GM21825 (cell line): ENCODE data around the gene ADK.
"Not testable (repeated sequence)": the region's sequence is repeated elsewhere in the genome, so short reads cannot be mapped to it uniquely, and the experiment has no call there.

Experiments used
- ATAC-seq: cut with Tn5 transposase; IDR thresholded peaks from one replicate; pipeline ENCODE4 v1.9.1; 2021; ENCODE audit warnings: mild to moderate bottlenecking, moderate library complexity; ENCODE audit not compliant: unreplicated experiment

Gene ADK

DNA sequence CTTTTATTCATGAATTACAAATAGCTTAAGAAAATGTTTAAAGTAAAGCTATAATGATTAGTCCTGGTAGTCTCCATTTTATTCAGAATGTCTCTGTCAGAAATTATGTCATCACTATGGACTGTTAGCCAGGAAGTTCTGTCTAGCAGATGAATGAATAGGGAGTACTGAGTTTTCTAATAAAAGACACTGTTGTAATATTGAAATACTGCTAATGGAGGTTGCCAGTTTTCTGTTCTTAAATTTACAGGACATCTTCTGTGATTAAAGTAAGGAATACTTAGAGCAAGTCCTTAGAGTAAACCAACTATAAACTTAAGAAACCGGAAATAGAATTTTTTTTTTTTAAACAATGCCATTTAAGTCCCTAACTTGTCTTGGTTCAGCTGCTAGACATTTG is 309.8 kb downstream of the ADK start:
- ATAC-seq = no peak

DNA sequence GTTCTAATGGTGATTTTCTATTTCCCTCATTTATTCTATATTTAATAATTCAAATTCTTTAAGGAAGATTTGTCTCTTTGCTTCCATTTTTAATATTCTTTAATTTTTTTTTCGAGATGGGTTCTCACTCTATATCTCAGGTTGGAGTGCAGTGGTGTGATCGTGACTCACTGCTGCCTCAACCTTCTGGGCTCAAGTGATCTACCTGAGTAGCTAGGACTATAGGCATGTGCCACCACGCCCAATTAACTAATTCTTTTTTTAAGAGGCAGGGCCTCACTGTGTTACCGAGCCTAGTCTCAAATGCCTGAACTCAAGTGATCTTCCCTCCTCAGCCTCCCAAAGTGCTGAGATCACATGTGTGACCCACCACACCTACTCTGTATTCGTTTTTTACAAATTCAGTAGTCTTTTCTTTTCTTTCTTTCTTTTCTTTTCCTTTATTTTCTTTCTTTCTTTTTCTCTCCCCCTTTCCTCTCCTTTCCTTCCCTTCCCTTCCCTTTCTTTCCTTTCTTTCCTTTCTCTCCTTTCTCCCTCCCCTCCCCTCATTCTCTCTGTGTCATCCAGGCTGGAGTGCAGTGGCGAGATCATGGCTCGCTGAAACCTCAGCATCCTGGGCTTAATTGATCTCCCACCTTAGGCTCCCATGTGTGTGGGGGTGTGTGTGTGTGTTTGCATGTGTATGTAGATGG is 323.1 kb downstream of the ADK start:
- ATAC-seq = no peak

DNA sequence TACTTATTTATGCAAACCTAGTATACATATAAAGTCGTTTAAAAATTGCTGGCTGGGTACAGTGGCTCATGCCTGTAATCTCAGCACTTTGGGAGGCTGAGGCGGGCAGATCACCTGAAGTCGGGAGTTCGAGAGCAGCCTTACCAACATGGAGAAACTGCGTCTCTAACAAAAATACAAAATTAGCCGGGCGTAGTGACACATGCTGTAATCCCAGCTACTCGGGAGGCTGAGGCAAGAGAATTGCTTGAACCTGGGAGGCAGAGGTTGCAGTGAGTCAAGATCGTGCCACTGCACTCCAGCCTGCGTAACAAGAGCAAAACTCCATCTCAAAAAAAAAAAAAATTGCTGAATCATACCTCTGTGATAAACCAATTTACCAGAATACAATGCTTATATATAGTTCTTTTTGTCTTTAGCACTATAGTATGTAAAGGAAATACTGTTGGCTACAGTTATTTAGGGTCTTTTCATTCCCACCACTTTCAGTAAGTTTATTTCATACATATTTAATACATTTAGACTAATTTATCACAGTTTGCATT is 325.2 kb downstream of the ADK start:
- ATAC-seq = not testable (repeated sequence)

DNA sequence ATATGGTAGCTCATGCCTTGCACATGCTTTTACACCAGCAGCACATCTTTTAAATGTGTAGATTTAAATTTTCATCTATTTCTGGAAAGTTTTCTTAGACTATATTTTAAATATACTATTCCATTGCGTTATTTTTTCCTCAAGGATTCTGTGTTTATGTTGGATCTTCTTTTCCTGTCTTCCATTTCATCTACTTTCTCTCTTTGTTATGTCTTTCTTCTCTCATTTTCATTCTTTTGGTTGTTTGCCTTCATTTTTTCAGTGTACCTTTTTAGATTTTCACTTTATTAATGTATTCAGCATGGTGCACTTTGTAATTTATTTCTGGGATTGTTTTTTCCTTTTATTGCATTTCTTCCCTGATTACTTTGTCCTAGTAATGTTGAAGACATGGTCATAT is 329.8 kb downstream of the ADK start:
- no peak for ATAC-seq

DNA sequence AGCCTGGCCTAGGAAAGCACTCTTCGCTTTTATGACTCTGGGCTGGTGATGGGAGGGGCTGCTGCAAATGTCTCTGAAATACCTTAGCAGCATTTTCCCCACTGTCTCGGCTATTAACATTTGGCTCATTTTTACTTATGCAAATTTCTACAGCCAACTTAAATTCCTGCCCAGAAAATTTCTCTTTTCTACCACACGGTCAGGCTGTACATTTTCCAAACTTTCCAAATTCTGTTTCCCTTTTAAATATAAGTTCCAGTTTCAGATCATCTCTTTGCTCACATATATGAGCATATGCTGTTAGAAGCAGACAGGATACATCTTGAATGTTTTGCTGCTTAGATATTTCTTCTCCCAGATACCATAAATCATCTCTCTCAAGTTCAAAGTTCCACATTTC is 332.3 kb downstream of the ADK start:
- no peak for ATAC-seq

DNA sequence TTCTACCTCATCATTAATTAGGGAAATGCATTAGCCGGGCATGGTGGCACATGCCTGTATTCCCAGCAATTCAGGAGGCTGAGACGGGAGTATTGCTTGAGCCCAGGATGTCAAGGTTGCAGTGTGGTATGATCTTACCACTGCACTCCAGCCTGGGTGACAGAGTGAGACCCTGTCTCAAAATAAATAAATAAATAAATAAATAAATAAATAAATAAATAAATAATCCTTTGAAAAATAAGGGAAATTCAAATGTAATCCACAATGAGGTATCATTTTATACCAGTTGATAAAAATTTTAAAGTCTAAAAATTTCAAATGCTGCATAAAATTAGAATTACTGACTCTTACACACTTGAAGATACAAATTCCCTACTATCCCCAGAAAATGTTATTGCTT is 334.3 kb downstream of the ADK start:
- no peak for ATAC-seq

DNA sequence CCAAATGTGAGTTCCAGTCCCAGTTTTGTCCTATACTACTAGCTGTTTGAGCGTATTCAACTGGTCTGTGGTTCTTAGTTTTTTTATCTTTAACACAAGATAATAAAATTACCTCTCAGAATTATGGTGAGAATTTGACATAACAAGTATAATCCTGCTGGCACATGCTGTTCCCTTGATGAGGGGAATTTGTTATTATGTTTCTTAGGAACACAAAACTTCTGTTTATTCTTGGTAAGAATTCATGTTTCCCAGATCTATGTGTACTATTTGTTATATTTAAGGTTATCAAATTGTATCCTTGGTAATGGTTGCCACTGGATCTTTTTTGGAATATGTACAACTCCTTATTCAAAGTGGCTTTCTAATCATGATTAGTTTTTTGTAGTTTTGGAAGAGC is 335.6 kb downstream of the ADK start:
- no peak for ATAC-seq

DNA sequence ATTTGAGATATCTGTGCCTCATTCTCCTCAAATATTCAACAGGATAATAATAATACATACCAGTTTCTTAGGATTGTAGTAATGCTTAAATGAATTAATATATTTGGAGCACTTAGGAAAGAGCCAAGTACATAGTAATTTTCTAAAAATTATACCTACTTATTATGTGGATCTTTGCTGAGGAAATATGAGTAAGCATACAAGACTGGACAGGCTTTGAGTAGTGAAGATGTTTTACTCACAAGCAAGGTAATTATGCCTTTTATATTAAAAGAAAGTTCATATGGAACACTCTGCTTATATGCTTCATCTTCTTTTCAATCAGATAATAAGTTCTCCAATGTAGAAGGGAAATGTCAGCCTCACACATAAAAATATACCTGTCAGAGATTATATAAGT is 337.9 kb downstream of the ADK start:
- ATAC-seq = no peak

DNA sequence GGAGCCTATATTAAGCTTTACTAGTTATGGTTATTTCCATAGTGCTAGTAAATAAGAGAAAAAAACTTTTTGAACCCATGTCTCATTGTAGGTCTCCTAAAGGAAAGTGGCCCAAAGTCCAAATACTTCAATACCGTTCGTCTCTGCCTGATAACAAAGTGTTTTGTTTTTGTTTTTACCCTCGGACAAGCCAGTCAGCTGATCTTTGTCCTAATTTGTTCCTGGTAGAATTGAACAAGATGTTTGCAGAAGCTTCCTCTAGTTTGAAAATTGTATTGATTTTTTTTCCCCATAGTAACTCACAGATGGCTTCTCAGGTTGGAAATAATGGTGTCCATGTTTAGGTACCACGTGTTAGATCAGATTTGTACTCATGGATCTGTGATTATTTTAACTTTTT is 339.5 kb downstream of the ADK start:
- no peak for ATAC-seq

DNA sequence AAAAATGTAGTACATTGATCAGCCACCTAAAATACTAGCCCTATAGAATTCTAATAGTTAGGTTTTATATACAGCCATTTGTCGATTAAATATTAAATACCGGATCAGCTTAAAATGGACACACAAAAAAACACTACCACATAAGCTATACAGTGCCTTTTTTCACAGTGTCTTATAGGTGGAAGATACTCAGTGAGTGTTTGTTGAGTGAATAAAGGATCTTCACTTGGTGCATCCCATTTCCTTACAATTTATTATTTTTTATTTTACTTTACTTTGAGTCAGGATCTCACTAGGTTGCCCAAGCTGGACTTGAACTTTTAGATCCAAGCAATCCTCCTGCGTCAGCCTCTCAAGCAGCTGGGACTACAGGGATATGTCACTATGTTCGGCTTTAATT is 340.0 kb downstream of the ADK start:
- no peak for ATAC-seq

DNA sequence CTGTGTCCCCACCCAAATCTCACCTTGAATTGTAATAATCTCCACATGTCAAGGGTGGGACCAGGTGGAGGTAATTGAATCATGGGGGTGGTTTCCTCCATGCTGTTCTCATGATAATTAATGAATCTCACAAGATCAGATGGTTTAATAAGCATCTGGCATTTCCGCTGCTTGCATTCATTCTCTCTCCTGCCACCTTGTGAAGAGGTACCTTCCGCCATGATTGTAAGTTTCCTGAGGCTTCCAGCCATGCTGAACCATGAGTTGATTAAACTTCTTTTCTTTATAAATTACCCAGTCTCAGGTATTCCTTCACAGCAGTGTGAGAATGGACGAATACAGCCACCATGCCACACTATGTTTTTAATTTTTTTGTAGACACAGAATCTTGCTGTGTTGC is 345.3 kb downstream of the ADK start:
- not testable (repeated sequence) for ATAC-seq

DNA sequence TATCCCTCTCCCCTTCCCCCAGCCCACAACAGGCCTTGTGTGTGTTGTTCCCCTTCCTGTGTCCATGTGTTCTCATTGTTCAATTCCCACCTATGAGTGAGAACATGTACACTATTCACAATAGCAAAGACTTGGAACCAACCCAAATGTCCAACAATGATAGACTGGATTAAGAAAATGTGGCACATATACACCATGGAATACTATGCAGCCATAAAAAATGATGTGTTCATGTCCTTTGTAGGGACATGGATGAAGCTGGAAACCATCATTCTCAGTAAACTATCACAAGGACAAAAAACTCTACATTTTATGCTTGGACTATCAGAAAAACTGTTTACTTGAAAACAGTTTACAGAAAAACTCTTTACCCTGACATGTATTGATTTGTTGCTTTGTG is 347.6 kb downstream of the ADK start:
- ATAC-seq = not testable (repeated sequence)

DNA sequence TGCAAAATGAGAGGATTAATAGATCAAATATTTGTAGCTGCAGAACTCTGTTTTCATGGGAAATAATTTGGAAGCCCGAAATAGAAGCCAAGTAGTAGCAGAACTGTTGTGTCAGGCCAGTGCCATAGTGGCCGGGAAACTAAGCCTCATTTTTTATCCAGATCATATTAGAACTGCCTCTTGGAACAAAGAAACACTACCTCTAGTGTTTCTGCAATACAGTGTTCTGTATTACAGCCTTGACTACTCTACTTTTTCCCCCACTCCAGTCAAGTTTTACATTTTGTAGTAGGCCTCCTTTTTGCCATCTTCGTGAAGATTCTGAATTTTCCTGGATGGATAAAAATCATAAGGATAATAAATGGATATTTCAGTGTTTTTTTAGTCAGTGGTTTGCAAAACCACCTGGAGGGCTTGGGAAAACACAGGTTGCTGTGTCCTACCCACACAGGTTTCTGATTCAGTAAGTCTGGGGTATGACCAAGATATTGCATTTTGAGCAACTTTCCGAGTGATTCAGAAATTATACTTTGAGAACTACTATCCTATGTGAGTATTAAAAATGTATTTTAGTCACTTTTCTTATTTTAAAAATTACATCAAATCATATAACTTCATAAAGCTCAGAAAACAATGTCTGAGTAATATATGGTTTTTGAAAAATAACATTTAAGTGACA is 349.1 kb downstream of the ADK start:
- ATAC-seq = no peak

DNA sequence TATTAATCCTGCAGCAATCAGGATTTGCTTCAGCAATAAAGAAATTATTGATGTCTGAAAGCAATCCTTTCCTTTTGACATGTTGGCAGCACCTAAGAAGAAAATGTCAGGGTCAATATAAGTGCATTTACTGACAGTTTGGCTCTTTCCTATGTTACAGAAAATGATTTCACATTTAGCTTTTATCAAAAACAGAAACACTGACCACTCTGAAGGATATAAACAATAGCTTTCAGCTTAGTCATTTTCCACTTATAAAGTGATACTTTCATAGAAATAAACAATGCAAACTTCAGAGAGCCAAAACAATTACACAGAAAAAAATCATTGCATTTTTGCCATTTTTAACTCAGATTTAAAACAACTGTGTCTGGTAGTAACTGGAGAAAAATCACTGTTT is 349.8 kb downstream of the ADK start:
- ATAC-seq = no peak

DNA sequence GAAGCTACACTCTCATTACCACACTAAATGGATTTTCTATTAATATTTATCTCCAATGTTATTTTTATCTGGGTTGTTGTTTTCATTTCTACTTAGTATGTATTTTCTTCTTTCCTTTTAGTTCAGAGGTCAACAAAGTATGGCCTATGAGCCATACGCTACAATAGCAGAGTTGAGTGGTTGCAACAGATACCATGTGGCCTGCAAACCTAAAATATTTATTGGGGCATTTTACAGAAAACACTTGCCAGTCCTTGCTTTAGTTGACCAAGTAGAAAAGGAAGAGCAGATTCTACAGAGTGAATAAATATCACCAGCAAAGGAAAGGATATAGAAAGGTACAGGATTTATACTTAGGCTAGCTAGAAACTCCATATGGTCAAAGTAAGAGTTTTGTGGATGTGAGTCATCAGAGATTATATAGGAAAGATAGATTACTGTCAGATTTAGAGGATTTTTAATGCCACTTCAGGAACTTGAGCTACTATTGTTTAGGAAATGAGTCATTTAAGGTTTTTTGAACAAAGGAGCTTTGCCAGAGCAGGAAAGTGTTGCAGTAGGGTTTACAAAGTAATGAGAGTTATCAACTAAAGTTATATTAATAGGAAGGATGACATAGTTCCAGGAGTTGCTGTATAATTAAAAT is 352.1 kb downstream of the ADK start:
- ATAC-seq = no peak

DNA sequence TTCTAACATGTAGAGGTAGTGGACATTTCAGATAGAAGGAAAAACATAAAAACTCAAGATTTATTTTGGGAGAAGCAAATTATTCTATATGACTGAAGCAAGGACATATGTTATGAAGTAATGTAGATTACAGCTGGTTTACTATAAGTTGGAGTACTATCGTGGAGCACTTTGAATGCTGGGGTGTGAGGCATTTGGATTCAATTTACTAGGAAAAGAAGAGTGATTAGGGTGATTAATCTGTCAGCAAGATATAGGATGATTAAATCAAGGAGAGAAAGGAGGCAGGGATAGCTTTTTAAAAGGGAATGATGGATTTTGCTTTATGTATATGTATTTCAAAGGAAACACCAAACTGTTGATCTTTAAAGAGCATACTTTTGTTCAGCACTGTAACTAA is 356.9 kb downstream of the ADK start:
- no peak for ATAC-seq

DNA sequence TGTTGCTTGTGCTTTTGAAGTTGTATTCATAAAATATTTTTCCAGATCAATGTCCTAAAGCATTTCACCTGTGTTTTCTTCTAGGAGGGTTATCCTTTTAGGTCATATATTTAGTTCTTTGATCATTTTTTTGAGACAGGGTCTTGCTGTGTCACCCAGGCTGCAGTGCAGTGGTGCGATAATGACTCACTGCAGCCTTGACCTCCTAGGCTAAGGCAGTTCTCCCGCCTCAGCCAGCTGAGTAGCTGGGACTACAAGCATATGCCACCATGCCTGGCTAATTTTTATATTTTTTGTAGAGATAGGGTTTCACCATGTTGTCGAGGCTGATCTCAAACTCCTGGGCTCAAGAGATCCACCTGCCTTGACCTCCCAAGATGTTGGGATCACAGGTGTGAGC is 359.6 kb downstream of the ADK start:
- no peak for ATAC-seq

DNA sequence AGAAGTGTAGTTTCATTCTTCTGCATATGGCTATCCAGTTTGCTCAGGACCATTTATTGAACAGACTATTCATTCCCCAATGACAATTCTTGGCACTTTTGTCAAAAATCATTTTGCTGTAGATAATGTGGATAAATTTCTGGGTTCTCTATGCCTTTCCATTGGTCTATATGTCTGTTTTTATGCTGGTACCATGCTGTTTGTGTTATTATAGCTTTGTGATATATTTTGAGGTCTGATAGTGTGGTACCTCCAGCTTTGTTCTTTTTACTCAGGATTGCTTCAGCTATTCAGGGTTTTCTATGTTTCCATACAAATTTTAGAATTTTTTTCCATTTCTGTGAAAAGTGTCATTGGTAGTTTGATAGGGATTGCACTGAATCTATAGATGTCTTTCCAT is 360.0 kb downstream of the ADK start:
- ATAC-seq = no peak

DNA sequence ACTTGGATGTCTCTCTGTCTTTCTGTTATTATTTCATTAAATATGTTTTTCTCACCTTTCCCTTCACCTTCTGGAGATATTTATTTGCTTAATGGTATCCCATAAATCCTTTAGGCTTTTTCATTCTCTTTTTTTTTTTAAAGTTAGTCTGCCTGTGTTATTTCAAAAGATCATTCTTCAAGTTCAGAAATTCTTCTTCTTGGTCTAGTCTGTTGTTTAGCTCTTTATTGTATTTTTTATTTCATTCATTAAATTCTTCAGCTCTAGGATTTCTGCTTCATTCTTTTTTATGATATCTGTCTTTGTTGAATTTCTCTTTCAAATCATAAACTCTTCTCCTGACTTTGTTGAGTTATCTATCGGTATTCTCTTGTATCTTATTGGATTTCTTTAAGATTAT is 363.3 kb downstream of the ADK start:
- no peak for ATAC-seq

DNA sequence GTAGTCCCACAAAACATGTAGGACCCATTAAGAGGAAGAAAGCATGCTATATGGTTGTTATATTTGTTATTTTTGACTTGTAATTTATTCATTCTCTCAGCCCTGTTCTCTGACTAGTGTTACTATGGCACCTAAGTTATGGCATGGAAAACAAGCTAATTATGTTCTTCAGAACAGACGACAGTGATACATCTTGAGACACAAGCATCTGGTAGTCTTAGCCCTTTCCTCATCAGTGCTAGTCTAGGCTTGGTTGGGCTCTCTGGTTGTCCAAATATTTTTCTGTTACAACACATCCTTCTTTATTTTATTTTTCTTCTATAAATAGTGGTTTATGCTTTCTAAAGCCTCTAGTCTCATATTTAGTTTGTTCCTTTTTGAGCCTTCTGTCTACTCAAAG is 367.0 kb downstream of the ADK start:
- ATAC-seq = no peak

DNA sequence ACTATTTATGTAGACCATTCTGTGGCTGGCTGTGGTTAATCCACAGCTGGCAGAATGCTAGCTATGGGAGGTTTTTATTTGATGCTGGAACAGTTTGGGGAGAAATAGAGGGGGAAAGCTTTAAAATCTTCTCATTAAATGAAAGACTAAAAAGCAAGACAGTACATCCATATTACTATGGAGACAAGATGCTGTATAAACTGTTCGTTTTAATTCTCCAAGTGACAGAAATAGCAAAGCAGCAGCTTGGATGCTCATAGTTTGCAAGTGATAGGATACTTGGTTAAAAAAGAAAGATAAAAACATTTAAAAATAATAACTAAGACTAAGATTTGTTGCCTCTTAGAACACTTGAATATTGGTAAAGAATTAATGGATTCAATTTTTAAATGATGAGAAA is 370.5 kb downstream of the ADK start:
- ATAC-seq = no peak

DNA sequence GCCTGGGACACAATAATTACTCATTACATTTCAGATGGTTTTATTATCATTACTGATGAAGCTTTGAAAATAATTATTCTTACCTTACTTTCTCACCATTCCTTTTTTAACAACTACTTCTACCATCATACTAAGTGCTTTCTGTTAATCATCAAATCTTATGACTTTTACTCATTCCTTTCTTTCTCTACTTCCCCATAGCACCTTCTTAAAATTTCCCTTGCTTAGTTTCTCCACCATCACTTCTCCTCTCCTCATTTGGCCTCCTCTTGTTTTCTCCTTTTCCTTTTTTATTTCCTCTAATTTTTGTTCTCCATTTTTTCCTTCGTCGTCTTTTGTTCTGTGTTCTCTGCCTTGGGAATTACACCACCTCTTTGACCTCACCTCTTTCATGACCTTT is 372.2 kb downstream of the ADK start:
- ATAC-seq = no peak
